PC-9 (cell line): ENCODE results near the gene GPR15LG. TPM values are rescaled to one million over a fixed set of nuclear protein-coding genes. Genes with fewer than 3 reads are reported as not detected.

Experiments
- BruUV-seq: library from RNA; stranded (reverse); fragments of 400-500 nt; replicated peaks from 2 replicates; lab custom pipeline; 2021; lab: Mats Ljungman, UMichigan
- CTCF ChIA-PET: fragments of 300-600 bp; sonication (Branson Sonifier 250); formaldehyde crosslinking; loops from one replicate; lab custom pipeline; 2022; ENCODE audit warnings: antibody characterized with exemption; lab: Charles Lee
- POLR2A ChIA-PET: fragments of 300-600 bp; sonication (Branson Sonifier 250); formaldehyde crosslinking; loops from one replicate; lab custom pipeline; 2022; ENCODE audit warnings: antibody characterized with exemption; ENCODE audit not compliant: unreplicated experiment; lab: Charles Lee
- DNase-seq, 2 experiments: peaks; one replicate each; pipeline versions ENCODE4 v3.0.0 to v3.0.0-alpha.2; 2015 to 2022; ENCODE audit warnings: mixed read lengths in 1 of 2
- H2AFZ ChIP-seq: fragments of 200-600 bp; sonication (generic); 2 replicates; pipeline ENCODE4 v1.8.1; 2017; ENCODE audit warnings: antibody characterized with exemption
- H3F3A ChIP-seq: fragments of 200-600 bp; sonication (generic); 2 replicates; pipeline ENCODE4 v1.8.1; 2017; ENCODE audit warnings: antibody characterized with exemption, mild to moderate bottlenecking, low read depth; ENCODE audit not compliant: insufficient read depth
- H3K27ac ChIP-seq: fragments of 200-600 bp; sonication (generic); 2 replicates; pipeline ENCODE4 v1.6.1; 2016; ENCODE audit warnings: mixed run types
- H3K27me3 ChIP-seq: fragments of 200-600 bp; sonication (generic); 2 replicates; pipeline ENCODE4 v1.6.1; 2016; ENCODE audit warnings: low read depth, mixed run types; ENCODE audit not compliant: insufficient read depth
- H3K36me3 ChIP-seq: fragments of 200-600 bp; sonication (generic); 2 replicates; pipeline ENCODE4 v1.6.1; 2016; ENCODE audit warnings: low read depth, mixed run types
- H3K4me1 ChIP-seq: fragments of 200-600 bp; sonication (generic); replicated peaks from 2 replicates; pipeline ENCODE4 v1.6.1; 2016; ENCODE audit warnings: mixed run types; ENCODE audit not compliant: insufficient read depth
- H3K4me2 ChIP-seq: fragments of 200-600 bp; sonication (generic); 2 replicates; pipeline ENCODE4 v1.6.1; 2017; ENCODE audit warnings: mixed run types
- H3K4me3 ChIP-seq: fragments of 200-600 bp; sonication (generic); 2 replicates; pipeline ENCODE4 v1.6.1; 2016; ENCODE audit warnings: mixed run types
- H3K79me2 ChIP-seq: fragments of 200-600 bp; sonication (generic); 2 replicates; pipeline ENCODE4 v1.6.1; 2017; ENCODE audit warnings: low read depth, mixed run types
- H3K9me2 ChIP-seq: fragments of 200-600 bp; sonication (generic); 2 replicates; pipeline ENCODE4 v1.8.1; 2017; ENCODE audit warnings: mild to moderate bottlenecking; ENCODE audit not compliant: insufficient read depth
- H3K9me3 ChIP-seq: fragments of 200-600 bp; sonication (generic); 2 replicates; pipeline ENCODE4 v1.8.1; 2016; ENCODE audit warnings: low read depth; ENCODE audit not compliant: insufficient read depth
- H4K20me1 ChIP-seq: fragments of 200-600 bp; sonication (generic); 2 replicates; pipeline ENCODE4 v1.8.1; 2017; ENCODE audit not compliant: insufficient read depth
- CTCF ChIP-seq: fragments of 200-600 bp; sonication (generic); conservative IDR thresholded peaks from 2 replicates; pipeline ENCODE4 v1.6.1; 2017; ENCODE audit warnings: mixed run types, antibody characterized with exemption, mild to moderate bottlenecking, moderate library complexity
- EZH2 ChIP-seq: fragments of 200-600 bp; sonication (generic); IDR thresholded peaks from 2 replicates; pipeline ENCODE4 v1.8.0; 2017; ENCODE audit warnings: antibody characterized with exemption, low read depth
- intact Hi-C: fragments of 100-400 bp; cut with micrococcal nuclease; formaldehyde crosslinking; loops from one replicate; pipeline ENCODE4 v1.10.0; 2022; ENCODE audit not compliant: unreplicated experiment
- total RNA-seq: library from RNA; stranded (reverse); gene quantifications from 2 replicates; pipeline ENCODE4 v1.2.3, GENCODE V29; 2021

The GPR15LG gene
- total RNA-seq, 1 experiment from 2014 or later = not detected

GRCh38 chr10:84205049-84205852, 31.6 kb downstream of the GPR15LG start:
- H3K27me3 ChIP-seq = peaks cover 97% of the 10 kb centered on the region
- H3K79me2 ChIP-seq = no peaks in the 10 kb centered on the region
- intact Hi-C loops = no loop called here
- peak; percentile 90 for TF ChIP-seq CTCF
- no peak for TF ChIP-seq EZH2
- H2AFZ ChIP-seq = no peak overlapping the region
- ChIA-PET POLR2A (no interaction called here), CTCF (no interaction called here)
- no peaks in the 10 kb centered on the region for H3F3A ChIP-seq
- no TSS peak for BruUV-seq
- no peaks in the 10 kb centered on the region for H3K9me2 ChIP-seq
- no peaks in the 10 kb centered on the region for H3K36me3 ChIP-seq
- H3K9me3 ChIP-seq = no peaks in the 10 kb centered on the region
- no peak overlapping the region for H3K4me2 ChIP-seq
- peak in 1 of 2 experiments; percentile 40 for DNase-seq
- H3K27ac ChIP-seq = no peak overlapping the region
- no peaks in the 10 kb centered on the region for H4K20me1 ChIP-seq
- no peak overlapping the region for H3K4me3 ChIP-seq
- no peaks in the 10 kb centered on the region for H3K4me1 ChIP-seq

GRCh38 chr10:84205853-84206525, 32.4 kb downstream of the GPR15LG start:
- H3F3A ChIP-seq = no peaks in the 10 kb centered on the region
- intact Hi-C loops = no loop called here
- no peak overlapping the region for H3K4me2 ChIP-seq
- no TSS peak for BruUV-seq
- H2AFZ ChIP-seq = no peak overlapping the region
- H3K27ac ChIP-seq = no peak overlapping the region
- no peaks in the 10 kb centered on the region for H3K9me2 ChIP-seq
- ChIA-PET CTCF (no interaction called here), POLR2A (no interaction called here)
- H3K4me3 ChIP-seq = no peak overlapping the region
- TF ChIP-seq CTCF (peak; percentile 14; the same call in 1 of the 2 replicates), EZH2 (no peak)
- peaks cover 97% of the 10 kb centered on the region for H3K27me3 ChIP-seq
- H3K9me3 ChIP-seq = no peaks in the 10 kb centered on the region
- H3K36me3 ChIP-seq = no peaks in the 10 kb centered on the region
- no peak for DNase-seq
- no peaks in the 10 kb centered on the region for H3K4me1 ChIP-seq
- H3K79me2 ChIP-seq = no peaks in the 10 kb centered on the region
- 0 out of 2 replicates have a peak, but pooled peaks cover 2% of the 10 kb centered on the region for H4K20me1 ChIP-seq

- TF ChIP-seq CTCF = no peak
- no peak for TF ChIP-seq EZH2
- no TSS peak for BruUV-seq
- intact Hi-C loops = no loop called here
Observed at GRCh38 chr10:84208023-84208422, 34.4 kb downstream of the GPR15LG start.

More at GRCh38 chr10:84208023-84208422, 34.4 kb downstream of the GPR15LG start:
- H3K4me2 ChIP-seq = no peak overlapping the region
- no peaks in the 10 kb centered on the region for H3K9me3 ChIP-seq
- peaks cover 97% of the 10 kb centered on the region for H3K27me3 ChIP-seq
- H3K36me3 ChIP-seq = no peaks in the 10 kb centered on the region
- DNase-seq = no peak
- H3K4me3 ChIP-seq = no peak overlapping the region
- no peaks in the 10 kb centered on the region for H3K9me2 ChIP-seq
- no peaks in the 10 kb centered on the region for H3K79me2 ChIP-seq
- POLR2A ChIA-PET = no interaction called here
- H3K4me1 ChIP-seq = no peaks in the 10 kb centered on the region
- CTCF ChIA-PET = no interaction called here
- H4K20me1 ChIP-seq = 0 out of 2 replicates have a peak, but pooled peaks cover 3% of the 10 kb centered on the region
- no peaks in the 10 kb centered on the region for H3F3A ChIP-seq
- no peak overlapping the region for H3K27ac ChIP-seq
- no peak overlapping the region for H2AFZ ChIP-seq
